GM21381 (cell line): ENCODE data around the gene ZNF554.
"Not testable (repeated sequence)": the region's sequence is repeated elsewhere in the genome, so short reads cannot be mapped to it uniquely, and the experiment has no call there.

Source experiments
- ATAC-seq: cut with Tn5 transposase; IDR thresholded peaks from one replicate; pipeline ENCODE4 v1.9.1; 2021; ENCODE audit warnings: mild to moderate bottlenecking, moderate library complexity; ENCODE audit not compliant: unreplicated experiment

ZNF554 gene

GRCh38 chr19:2790557-2791271 is 29.0 kb upstream of the ZNF554 start:
- no peak for ATAC-seq

- ATAC-seq = no peak
Observed at GRCh38 chr19:2791440-2791839, 28.2 kb upstream of the ZNF554 start.

- no peak for ATAC-seq
Observed at GRCh38 chr19:2791876-2792275, 27.8 kb upstream of the ZNF554 start.

- not testable (repeated sequence) for ATAC-seq
Observed at GRCh38 chr19:2792666-2793065, 27.0 kb upstream of the ZNF554 start.

GRCh38 chr19:2793126-2793525 is 26.5 kb upstream of the ZNF554 start:
- ATAC-seq = no peak

GRCh38 chr19:2793577-2793976 is 26.1 kb upstream of the ZNF554 start:
- ATAC-seq = no peak

- ATAC-seq = no peak
Observed at GRCh38 chr19:2795827-2796658, 23.6 kb upstream of the ZNF554 start.

- no peak for ATAC-seq
Observed at GRCh38 chr19:2796659-2797266, 22.9 kb upstream of the ZNF554 start.

GRCh38 chr19:2797280-2797679 is 22.4 kb upstream of the ZNF554 start:
- ATAC-seq = no peak

GRCh38 chr19:2798158-2798685 is 21.4 kb upstream of the ZNF554 start:
- no peak for ATAC-seq

- no peak for ATAC-seq
Observed at GRCh38 chr19:2798733-2799132, 20.9 kb upstream of the ZNF554 start.

GRCh38 chr19:2799273-2800020 is 20.2 kb upstream of the ZNF554 start:
- ATAC-seq = no peak

GRCh38 chr19:2800506-2800905 is 19.2 kb upstream of the ZNF554 start:
- ATAC-seq = no peak

GRCh38 chr19:2802826-2803225 is 16.8 kb upstream of the ZNF554 start:
- ATAC-seq = no peak

GRCh38 chr19:2803486-2804155 is 16.0 kb upstream of the ZNF554 start:
- ATAC-seq = no peak

GRCh38 chr19:2804156-2805004 is 15.3 kb upstream of the ZNF554 start:
- no peak for ATAC-seq

- no peak for ATAC-seq
Observed at GRCh38 chr19:2805261-2805900, 14.3 kb upstream of the ZNF554 start.

- ATAC-seq = no peak
Observed at GRCh38 chr19:2805991-2806649, 13.5 kb upstream of the ZNF554 start.
